Liver (tissue), 9 donors: ENCODE measurements around the gene SSRP1. TPM values are rescaled to one million over a fixed set of nuclear protein-coding genes. Genes with fewer than 3 reads are reported as not detected.

Experiments
- DNase-seq: peaks from one replicate; pipeline ENCODE4 v3.0.0-alpha.2; 2017; ENCODE audit warnings: low spot score
- H3K27ac ChIP-seq, 2 donors: one replicate each; pipeline ENCODE4 v1.7.0; 2013; ENCODE audit warnings: inconsistent platforms in 2 of 2, low read length in 2 of 2, control low read depth in 1 of 2, low read depth in 1 of 2, mild to moderate bottlenecking in 1 of 2
- H3K27me3 ChIP-seq, 4 donors: one replicate each; pipeline versions ENCODE4 v1.6.1 to v1.7.0; 2013; ENCODE audit warnings: low read length in 3 of 4, inconsistent platforms in 1 of 4, mild to moderate bottlenecking in 1 of 4, moderate library complexity in 1 of 4; ENCODE audit not compliant: control insufficient read depth in 4 of 4, insufficient read depth in 4 of 4
- H3K36me3 ChIP-seq, 4 donors: one replicate each; pipeline versions ENCODE4 v1.6.1 to v1.7.0; 2013; ENCODE audit warnings: low read length in 3 of 4, mild to moderate bottlenecking in 3 of 4, low read depth in 1 of 4, moderate library complexity in 1 of 4; ENCODE audit not compliant: control insufficient read depth in 4 of 4, insufficient read depth in 3 of 4
- H3K4me1 ChIP-seq, 4 donors: one replicate each; pipeline versions ENCODE4 v1.6.1 to v1.7.0; 2013; ENCODE audit warnings: low read length in 3 of 4, mild to moderate bottlenecking in 3 of 4, moderate library complexity in 1 of 4; ENCODE audit not compliant: control insufficient read depth in 4 of 4, insufficient read depth in 4 of 4
- H3K4me3 ChIP-seq, 3 donors: one replicate each; pipeline versions ENCODE4 v1.6.1 to v1.7.0; 2013; ENCODE audit warnings: low read length in 3 of 3, control low read depth in 1 of 3, low read depth in 1 of 3, mild to moderate bottlenecking in 1 of 3
- H3K9ac ChIP-seq, 2 donors: one replicate each; pipeline ENCODE4 v1.7.0; 2013; ENCODE audit warnings: low read length in 2 of 2, mild to moderate bottlenecking in 2 of 2, moderate library complexity in 2 of 2, control low read depth in 1 of 2, low read depth in 1 of 2
- H3K9me3 ChIP-seq, 4 donors: one replicate each; pipeline versions ENCODE4 v1.6.1 to v1.7.0; 2013; ENCODE audit warnings: low read length in 3 of 4; ENCODE audit not compliant: control insufficient read depth in 4 of 4
- ATF3 ChIP-seq: IDR thresholded peaks from 2 replicates; pipeline ENCODE4 v1.6.1; 2016; ENCODE audit warnings: antibody characterized with exemption
- CTCF ChIP-seq: fragments of 150-350 bp; IDR thresholded peaks from 2 replicates; pipeline ENCODE4 v1.5.1; 2017; ENCODE audit warnings: improper control_type of control experiment, low read depth, low read length; ENCODE audit not compliant: missing input control
- EGR1 ChIP-seq, 2 donors: IDR thresholded peaks; 2 replicates each; pipeline ENCODE4 v1.6.1; 2016 to 2018; ENCODE audit warnings: antibody characterized with exemption in 2 of 2, low read depth in 2 of 2
- FOXA1 ChIP-seq: IDR thresholded peaks from 2 replicates; pipeline ENCODE4 v1.6.1; 2016; ENCODE audit warnings: antibody characterized with exemption
- HNF4A ChIP-seq, 2 donors: conservative IDR thresholded peaks; 2 replicates each; pipeline ENCODE4 v1.6.1; 2016; ENCODE audit warnings: antibody characterized with exemption in 2 of 2, mild to moderate bottlenecking in 2 of 2
- HNF4G ChIP-seq: IDR thresholded peaks from 2 replicates; pipeline ENCODE4 v1.6.1; 2016; ENCODE audit warnings: antibody characterized with exemption
- JUND ChIP-seq, 2 donors: IDR thresholded peaks; 2 replicates each; pipeline ENCODE4 v1.6.1; 2016; ENCODE audit warnings: antibody characterized with exemption in 2 of 2
- MAX ChIP-seq: IDR thresholded peaks from 2 replicates; pipeline ENCODE4 v1.6.1; 2016; ENCODE audit warnings: antibody characterized with exemption
- NR2F2 ChIP-seq: IDR thresholded peaks from 2 replicates; pipeline ENCODE4 v1.6.1; 2016; ENCODE audit warnings: antibody characterized with exemption
- RAD21 ChIP-seq, 2 donors: IDR thresholded peaks; 2 replicates each; pipeline ENCODE4 v1.6.1; 2016; ENCODE audit warnings: antibody characterized with exemption in 2 of 2, mild to moderate bottlenecking in 2 of 2
- REST ChIP-seq: IDR thresholded peaks from 2 replicates; pipeline ENCODE4 v1.6.1; 2016; ENCODE audit warnings: antibody characterized with exemption, mild to moderate bottlenecking
- SP1 ChIP-seq: IDR thresholded peaks from 2 replicates; pipeline ENCODE4 v1.6.1; 2018; ENCODE audit warnings: antibody characterized with exemption, mild to moderate bottlenecking
- YY1 ChIP-seq: IDR thresholded peaks from 2 replicates; pipeline ENCODE4 v1.6.1; 2016; ENCODE audit warnings: antibody characterized with exemption, mild to moderate bottlenecking
- WGBS: extraction: QIAGEN DNeasy Blood & Tissue Kit; methylation state at CpG from one replicate; pipeline ENCODE4 v1.1.7; 2013; 5-methylcytosine and 5-hydroxymethylcytosine counted together
- polyA plus RNA-seq, 2 donors: library from polyadenylated mRNA; stranded (reverse) in 1 of 2; unstranded in 1 of 2; fragments of 200-250 nt in 1 of 2; fragments of >200 nt in 1 of 2; fragmentation: Nextera tagmentation in 1 of 2; extraction: Ambion mirVana in 1 of 2; gene quantifications; one replicate each; pipeline versions ENCODE4 v1.2.1 to v1.2.3, GENCODE V29; 2013 to 2015
- total RNA-seq, 2 donors: library from RNA; depleted of rRNA; stranded (reverse); fragments of >200 nt; gene quantifications; one replicate each; pipeline ENCODE4 v1.2.3, GENCODE V29; 2014
- TF ChIP-seq, protein P1 (sequence below): IDR thresholded peaks from 2 replicates; pipeline ENCODE4 v1.6.1; 2016; ENCODE audit warnings: antibody characterized with exemption
- donor health status: healthy.
- donor health status: healthy.
- donor health status: healthy.
- donor health status: healthy.
- donor health status: healthy.

Gene SSRP1
- total and polyA plus RNA-seq, 4 donors: 13.9 to 45.3 (median 28.4) TPM

- no peaks in the 10 kb centered on the region for H3K27me3 ChIP-seq
- no peaks in the 10 kb centered on the region for H3K36me3 ChIP-seq
- DNase-seq: no peak
- H3K27ac ChIP-seq: no peak overlapping the region
- no peaks in the 10 kb centered on the region for H3K4me1 ChIP-seq
- H3K4me3 ChIP-seq: no peak overlapping the region
- H3K9me3 ChIP-seq: no peaks in the 10 kb centered on the region
- H3K9ac ChIP-seq: no peak overlapping the region
- WGBS: 29% methylated on average over 10 of the region's 10 CpGs
- TF ChIP-seq, protein P1, sequence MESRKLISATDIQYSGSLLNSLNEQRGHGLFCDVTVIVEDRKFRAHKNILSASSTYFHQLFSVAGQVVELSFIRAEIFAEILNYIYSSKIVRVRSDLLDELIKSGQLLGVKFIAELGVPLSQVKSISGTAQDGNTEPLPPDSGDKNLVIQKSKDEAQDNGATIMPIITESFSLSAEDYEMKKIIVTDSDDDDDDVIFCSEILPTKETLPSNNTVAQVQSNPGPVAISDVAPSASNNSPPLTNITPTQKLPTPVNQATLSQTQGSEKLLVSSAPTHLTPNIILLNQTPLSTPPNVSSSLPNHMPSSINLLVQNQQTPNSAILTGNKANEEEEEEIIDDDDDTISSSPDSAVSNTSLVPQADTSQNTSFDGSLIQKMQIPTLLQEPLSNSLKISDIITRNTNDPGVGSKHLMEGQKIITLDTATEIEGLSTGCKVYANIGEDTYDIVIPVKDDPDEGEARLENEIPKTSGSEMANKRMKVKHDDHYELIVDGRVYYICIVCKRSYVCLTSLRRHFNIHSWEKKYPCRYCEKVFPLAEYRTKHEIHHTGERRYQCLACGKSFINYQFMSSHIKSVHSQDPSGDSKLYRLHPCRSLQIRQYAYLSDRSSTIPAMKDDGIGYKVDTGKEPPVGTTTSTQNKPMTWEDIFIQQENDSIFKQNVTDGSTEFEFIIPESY: no peak
- peak; percentile 98 for TF ChIP-seq REST
These were observed 44.0 kb upstream of the SSRP1 start for GRCh38 chr11:57379732-57380131.

GRCh38 chr11:57378186-57378585, 42.5 kb upstream of the SSRP1 start:
- Histone ChIP-seq H3K9me3 (no peaks in the 10 kb centered on the region), H3K36me3 (no peaks in the 10 kb centered on the region), H3K9ac (no peak overlapping the region), H3K4me1 (no peaks in the 10 kb centered on the region), H3K27me3 (no peaks in the 10 kb centered on the region), H3K27ac (no peak overlapping the region), H3K4me3 (no peak overlapping the region)
- TF ChIP-seq HNF4G (no peak), MAX (no peak), REST (no peak), JUND (IDR thresholded peaks at IDR 0.05) (no peak), HNF4A (conservative IDR thresholded peaks at IDR 0.05) (no peak), RAD21 (IDR thresholded peaks at IDR 0.05) (no peak), SP1 (no peak), FOXA1 (no peak), CTCF (no peak), YY1 (no peak), ATF3 (no peak), NR2F2 (no peak), EGR1 (IDR thresholded peaks at IDR 0.05; ENCODE audit: low read depth in 2 of 2) (no peak)
- TF ChIP-seq, protein P1: no peak
- DNase-seq: no peak
